ENCODE data around the gene COL24A1. TPM values are rescaled to one million over a fixed set of nuclear protein-coding genes. Genes with fewer than 3 reads are reported as not detected.

The COL24A1 gene
- total and polyA plus RNA-seq, 2 of the 8 experiments (the other 6 are each of a cell fraction or from before 2014, with no cell fraction given): 0.23 to 1.1 TPM

DNA sequence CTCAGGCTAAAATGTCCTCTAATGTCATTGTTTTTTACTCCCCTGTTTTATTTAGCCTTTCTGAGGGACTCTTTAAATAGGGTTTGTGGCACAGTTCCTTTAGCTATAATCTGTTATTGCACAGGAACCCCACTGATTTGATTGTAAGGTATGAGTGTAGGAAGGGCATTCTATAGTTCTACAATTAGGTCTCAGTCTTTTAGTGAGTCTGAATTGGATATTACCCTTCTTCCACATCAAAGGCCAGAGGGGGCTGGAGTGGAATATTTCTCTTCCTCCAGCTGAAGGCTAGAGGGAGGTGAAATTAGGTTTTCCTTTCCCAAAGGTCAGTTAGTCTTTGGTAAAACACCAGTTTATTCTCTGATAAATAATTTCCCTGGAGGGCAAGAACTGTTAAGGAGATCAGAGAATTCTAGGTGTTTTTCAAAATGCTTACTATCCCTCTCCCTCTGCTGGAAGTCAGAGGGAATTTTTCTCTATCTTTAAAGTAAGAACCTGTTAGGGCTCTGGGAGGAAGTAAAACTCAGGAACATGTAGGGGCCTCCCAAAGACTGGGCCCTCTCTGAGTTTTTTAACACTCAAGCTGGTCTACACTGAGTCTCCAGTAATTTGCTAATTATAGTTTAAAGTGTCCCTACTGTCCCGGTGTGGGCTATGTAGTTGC is 272.1 kb downstream of the COL24A1 start:
- Histone ChIP-seq H3K9ac (replicated peaks in 1 of 4; ENCODE audit: extremely low read depth in 1 of 4, low read depth in 3 of 4, low read length in 3 of 4) (no peak overlapping the region), H3K4me3 (ENCODE audit: extremely low read depth in 1 of 4, insufficient read depth in 2 of 4, low read depth in 3 of 4, low read length in 4 of 4) (no peak overlapping the region), H3K79me1 (ENCODE audit: low read depth, low read length) (no peaks in the 10 kb centered on the region), H3K4me1 (replicated peaks in 1 of 4; ENCODE audit: control insufficient read depth in 3 of 4, insufficient read depth in 4 of 4, low read length in 3 of 4) (no peaks in the 10 kb centered on the region), H3K27ac (ENCODE audit: low read depth, low read length) (no peak overlapping the region), H2AFZ (ENCODE audit: low read length) (peak overlapping the region; percentile 63; the same call in 1 of the 2 replicates), H2BK12ac (ENCODE audit: low read depth, low read length) (no peak overlapping the region), H3K4ac (replicated peaks; ENCODE audit: insufficient read length, low read depth, low read length) (no peak overlapping the region), H3K36me3 (ENCODE audit: control insufficient read depth in 2 of 4, insufficient read depth in 4 of 4, low read length in 3 of 4) (no peaks in the 10 kb centered on the region), H2BK5ac (ENCODE audit: low read depth, low read length) (no peak overlapping the region), H2BK20ac (ENCODE audit: low read length) (no peak overlapping the region), H2BK15ac (ENCODE audit: low read length) (no peak overlapping the region), H4K8ac (ENCODE audit: extremely low read depth, insufficient read depth, low read length) (no peak overlapping the region), H3K27me3 (replicated peaks in 1 of 4; ENCODE audit: control insufficient read depth in 3 of 4, extremely low read depth in 1 of 4, insufficient read depth in 3 of 4, low read length in 3 of 4) (no peaks in the 10 kb centered on the region), H4K5ac (ENCODE audit: insufficient read length, low read depth, low read length) (no peak overlapping the region), H3K9me3 (ENCODE audit: insufficient read depth in 2 of 2, low read depth in 1 of 2, low read length in 1 of 2) (no peaks in the 10 kb centered on the region), H2BK120ac (replicated peaks; ENCODE audit: low read depth, low read length) (no peak overlapping the region), H4K91ac (replicated peaks; ENCODE audit: insufficient read length, low read length) (no peak overlapping the region), H2AK5ac (ENCODE audit: low read depth, low read length) (no peak overlapping the region), H3K23me2 (ENCODE audit: low read depth, low read length) (no peaks in the 10 kb centered on the region), H3K79me2 (ENCODE audit: control insufficient read depth in 1 of 2, insufficient read depth in 2 of 2, low read length in 2 of 2) (no peaks in the 10 kb centered on the region), H4K20me1 (replicated peaks in 1 of 2; ENCODE audit: control insufficient read depth in 1 of 2, insufficient read depth in 2 of 2, low read length in 2 of 2) (no peaks in the 10 kb centered on the region), H3K14ac (ENCODE audit: insufficient read length) (no peak overlapping the region), H3K18ac (ENCODE audit: extremely low read depth, low read length) (no peak overlapping the region), H3K23ac (ENCODE audit: insufficient read length) (no peak overlapping the region), H3K4me2 (ENCODE audit: insufficient read depth in 1 of 2, low read depth in 2 of 2, low read length in 2 of 2) (no peak overlapping the region), H3K56ac (replicated peaks; ENCODE audit: insufficient read length, low read depth, low read length) (no peak overlapping the region)
- TF ChIP-seq RAD21 (IDR thresholded peaks at IDR 0.05 in 1 of 2, conservative IDR thresholded peaks at IDR 0.05 in 1 of 2; ENCODE audit: low read depth in 2 of 2, low read length in 2 of 2) (peak; percentile 38 to 41), CTCF (IDR thresholded peaks at IDR 0.05; ENCODE audit: control extremely low read depth in 1 of 3, insufficient read depth in 1 of 3, low read depth in 1 of 3, low read length in 3 of 3) (peak in 2 of 3 experiments; percentile 7 to 29; a peak in 2 of 4 replicates)
- TF ChIP-seq, protein P1, sequence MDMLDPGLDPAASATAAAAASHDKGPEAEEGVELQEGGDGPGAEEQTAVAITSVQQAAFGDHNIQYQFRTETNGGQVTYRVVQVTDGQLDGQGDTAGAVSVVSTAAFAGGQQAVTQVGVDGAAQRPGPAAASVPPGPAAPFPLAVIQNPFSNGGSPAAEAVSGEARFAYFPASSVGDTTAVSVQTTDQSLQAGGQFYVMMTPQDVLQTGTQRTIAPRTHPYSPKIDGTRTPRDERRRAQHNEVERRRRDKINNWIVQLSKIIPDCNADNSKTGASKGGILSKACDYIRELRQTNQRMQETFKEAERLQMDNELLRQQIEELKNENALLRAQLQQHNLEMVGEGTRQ (IDR thresholded peaks at IDR 0.05; ENCODE audit: low read length): no peak
- FAIRE-seq (no peak), DNase-seq (ENCODE audit: low read depth in 1 of 2, low spot score in 2 of 2) (no peak)
- CTCF ChIA-PET (ENCODE audit: partially characterized antibody): interaction anchor here (1.2 to 1.5 kb wide), 3 partner anchors 165 to 580 kb away, joined by 3 to 4 read pairs (median 4); no protein-coding TSS in a partner anchor
- 95% methylated on average over 1 of the region's 1 CpG; no CpG with 5 or more reads in 1 of the 2 experiments for WGBS, 2 experiments (ENCODE audit: extremely low coverage in 1 of 2, insufficient coverage in 1 of 2, insufficient read length in 1 of 2, insufficient replicate concordance in 2 of 2, low coverage in 1 of 2, low lambda C conversion rate in 2 of 2, missing lambda C conversion rate in 1 of 2)
- POLR2A ChIA-PET (ENCODE audit: partially characterized antibody): no interaction called here

Measured in H1 (cell line).